Neural cell (in vitro differentiated cells): ENCODE results near the gene HPSE2. TPM values are rescaled to one million over a fixed set of nuclear protein-coding genes. Genes with fewer than 3 reads are reported as not detected.

ENCODE experiments used
- H2AFZ ChIP-seq: fragments of 200-600, 300-800 bp; sonication (generic), shearing (Covaris generic); 2 replicates; pipeline ENCODE4 v1.6.0; 2014; ENCODE audit warnings: low read depth, mild to moderate bottlenecking, antibody characterized with exemption, low read length, moderate library complexity
- H3F3A ChIP-seq: fragments of 200-600 bp; shearing (Covaris generic); 2 replicates; pipeline ENCODE4 v1.6.1; 2016; ENCODE audit warnings: mild to moderate bottlenecking, moderate library complexity, mixed read lengths, antibody characterized with exemption, low read length; ENCODE audit not compliant: insufficient read depth, poor library complexity, severe bottlenecking
- H3K27ac ChIP-seq: fragments of 200-600, 300-800 bp; sonication (generic), shearing (Covaris generic); 2 replicates; pipeline ENCODE4 v1.5.1; 2014; ENCODE audit warnings: mild to moderate bottlenecking, low read length, moderate library complexity
- H3K27me3 ChIP-seq: fragments of 300-800, 200-600 bp; sonication (generic), shearing (Covaris generic); 2 replicates; pipeline ENCODE4 v1.6.0; 2014; ENCODE audit warnings: mild to moderate bottlenecking, low read depth, low read length, moderate library complexity; ENCODE audit not compliant: insufficient read depth
- H3K36me3 ChIP-seq: fragments of 300-800, 200-600 bp; sonication (generic), shearing (Covaris generic); 2 replicates; pipeline ENCODE4 v1.5.1; 2014; ENCODE audit warnings: mild to moderate bottlenecking, antibody characterized with exemption, low read length, moderate library complexity; ENCODE audit not compliant: insufficient read depth
- H3K4me2 ChIP-seq: fragments of 300-800, 200-600 bp; sonication (generic), shearing (Covaris generic); 2 replicates; pipeline ENCODE4 v1.6.0; 2014; ENCODE audit warnings: mild to moderate bottlenecking, low read length
- H3K4me3 ChIP-seq: fragments of 300-800, 200-600 bp; sonication (generic), shearing (Covaris generic); 2 replicates; pipeline ENCODE4 v1.5.1; 2014; ENCODE audit warnings: mild to moderate bottlenecking, low read length, moderate library complexity
- H3K79me2 ChIP-seq: fragments of 200-600 bp; shearing (Covaris generic); replicated peaks from 2 replicates; pipeline ENCODE4 v1.6.0; 2014; ENCODE audit warnings: mild to moderate bottlenecking, low read length, moderate library complexity; ENCODE audit not compliant: insufficient read depth
- H3K9ac ChIP-seq: fragments of 300-800, 200-600 bp; sonication (generic), shearing (Covaris generic); 2 replicates; pipeline ENCODE4 v1.6.1; 2016; ENCODE audit warnings: mild to moderate bottlenecking, low read length, mixed read lengths
- H3K9me2 ChIP-seq: fragments of 200-600 bp; shearing (Covaris generic); 2 replicates; pipeline ENCODE4 v1.6.1; 2016; ENCODE audit warnings: mild to moderate bottlenecking, low read length, mixed read lengths; ENCODE audit not compliant: insufficient read depth
- H3K9me3 ChIP-seq: fragments of 200-600, 300-800 bp; sonication (generic), shearing (Covaris generic); 2 replicates; pipeline ENCODE4 v1.6.1; 2016; ENCODE audit warnings: mild to moderate bottlenecking, mixed run types, low read length, moderate library complexity, mixed read lengths
- H4K20me1 ChIP-seq: fragments of 200-600 bp; shearing (Covaris generic); 2 replicates; pipeline ENCODE4 v1.6.1; 2016; ENCODE audit warnings: mild to moderate bottlenecking, mixed run types; ENCODE audit not compliant: insufficient read depth
- CTCF ChIP-seq: fragments of 450-650 bp; IDR thresholded peaks from 2 replicates; pipeline ENCODE4 v1.5.1; 2014; ENCODE audit warnings: antibody characterized with exemption, mild to moderate bottlenecking, moderate library complexity; ENCODE audit not compliant: poor library complexity, severe bottlenecking
- EP300 ChIP-seq: fragments of 450-650 bp; conservative IDR thresholded peaks from 2 replicates; pipeline ENCODE4 v1.6.1; 2014; ENCODE audit warnings: antibody characterized with exemption, mild to moderate bottlenecking, moderate library complexity; ENCODE audit not compliant: poor library complexity, severe bottlenecking
- EZH2 ChIP-seq: fragments of 200-600, 300-800 bp; shearing (Covaris generic), sonication (generic); IDR thresholded peaks from 2 replicates; pipeline ENCODE4 v1.6.1; 2014; ENCODE audit warnings: antibody characterized with exemption, low read length, borderline replicate concordance, mild to moderate bottlenecking; ENCODE audit not compliant: insufficient read depth, poor library complexity, severe bottlenecking
- MXI1 ChIP-seq: fragments of 450-650 bp; conservative IDR thresholded peaks from 2 replicates; pipeline ENCODE4 v1.6.1; 2014; ENCODE audit warnings: antibody characterized with exemption, mild to moderate bottlenecking; ENCODE audit not compliant: poor library complexity, severe bottlenecking
- POLR2AphosphoS5 ChIP-seq: IDR thresholded peaks from 2 replicates; pipeline ENCODE4 v1.6.1; 2012
- RAD21 ChIP-seq: fragments of 450-650 bp; conservative IDR thresholded peaks from 2 replicates; pipeline ENCODE4 v1.6.1; 2014; ENCODE audit warnings: antibody characterized with exemption, mild to moderate bottlenecking, moderate library complexity
- REST ChIP-seq: IDR thresholded peaks from 2 replicates; pipeline ENCODE4 v1.6.1; 2012; ENCODE audit warnings: borderline replicate concordance
- SMC3 ChIP-seq: fragments of 450-650 bp; conservative IDR thresholded peaks from 2 replicates; pipeline ENCODE4 v1.6.1; 2014; ENCODE audit warnings: antibody characterized with exemption, mild to moderate bottlenecking, moderate library complexity; ENCODE audit not compliant: poor library complexity
- TAF1 ChIP-seq: IDR thresholded peaks from 2 replicates; pipeline ENCODE4 v1.6.1; 2012; ENCODE audit warnings: low read depth
- polyA plus RNA-seq: library from polyadenylated mRNA; depleted of rRNA; stranded (reverse); fragments of >200 nt; gene quantifications from 2 replicates; pipeline ENCODE4 v1.2.3, GENCODE V29; 2014

HPSE2 gene
- polyA plus RNA-seq, 1 donor from 2014 or later: not detected

GRCh38 chr10:98410759-98411158 is 824.9 kb downstream of the HPSE2 start:
- H3F3A ChIP-seq: no peaks in the 10 kb centered on the region
- H4K20me1 ChIP-seq: no peaks in the 10 kb centered on the region
- no peak overlapping the region for H3K4me3 ChIP-seq
- H3K4me2 ChIP-seq: no peak overlapping the region
- H3K36me3 ChIP-seq: no peaks in the 10 kb centered on the region
- no peaks in the 10 kb centered on the region for H3K9me2 ChIP-seq
- H3K9me3 ChIP-seq: no peaks in the 10 kb centered on the region
- H3K27ac ChIP-seq: no peak overlapping the region
- TF ChIP-seq CTCF (no peak), SMC3 (no peak), EP300 (no peak), RAD21 (no peak), TAF1 (no peak), EZH2 (no peak), MXI1 (no peak), REST (no peak), POLR2AphosphoS5 (no peak)
- no peak overlapping the region for H3K9ac ChIP-seq
- H3K27me3 ChIP-seq: no peaks in the 10 kb centered on the region
- no peaks in the 10 kb centered on the region for H3K79me2 ChIP-seq
- no peak overlapping the region for H2AFZ ChIP-seq

- TF ChIP-seq REST (no peak), EZH2 (no peak), TAF1 (no peak), EP300 (no peak), RAD21 (no peak), CTCF (no peak), SMC3 (no peak), MXI1 (no peak), POLR2AphosphoS5 (no peak)
- H3K79me2 ChIP-seq: no peaks in the 10 kb centered on the region
- H3K27me3 ChIP-seq: no peaks in the 10 kb centered on the region
- H2AFZ ChIP-seq: no peak overlapping the region
- no peaks in the 10 kb centered on the region for H3K9me2 ChIP-seq
- no peaks in the 10 kb centered on the region for H3K36me3 ChIP-seq
- H3K4me3 ChIP-seq: no peak overlapping the region
- no peaks in the 10 kb centered on the region for H4K20me1 ChIP-seq
- no peak overlapping the region for H3K9ac ChIP-seq
- H3K9me3 ChIP-seq: no peaks in the 10 kb centered on the region
- H3K27ac ChIP-seq: no peak overlapping the region
- H3F3A ChIP-seq: no peaks in the 10 kb centered on the region
- no peak overlapping the region for H3K4me2 ChIP-seq
Observed at GRCh38 chr10:98410135-98410743, 825.4 kb downstream of the HPSE2 start.
